ENCODE measurements around the gene ZNF653.
"Not testable (repeated sequence)": the region's sequence is repeated elsewhere in the genome, so short reads cannot be mapped to it uniquely, and the experiment has no call there.

Gene ZNF653

DNA sequence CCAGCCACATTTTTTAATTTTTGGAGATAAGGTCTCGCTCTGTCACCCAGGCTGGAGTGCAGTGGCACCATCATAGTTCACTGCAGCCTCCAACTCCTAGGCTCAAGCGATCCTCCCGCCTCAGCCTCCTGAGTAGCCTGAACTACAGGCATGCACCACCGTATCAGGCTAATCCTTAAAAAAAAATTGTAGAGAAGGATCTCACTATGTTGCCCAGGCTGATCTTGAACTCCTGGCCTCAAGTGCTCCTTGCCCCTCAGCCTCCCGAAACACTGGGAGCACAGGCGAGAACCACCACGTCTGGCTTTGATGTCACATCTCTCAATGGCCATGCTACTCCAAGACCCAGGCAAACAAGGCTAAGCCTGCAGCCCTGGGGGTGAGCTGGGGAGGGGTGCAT is 49.0 kb downstream of the ZNF653 start:
- DNase-seq (ENCODE audit: low spot score), result no peak

DNA sequence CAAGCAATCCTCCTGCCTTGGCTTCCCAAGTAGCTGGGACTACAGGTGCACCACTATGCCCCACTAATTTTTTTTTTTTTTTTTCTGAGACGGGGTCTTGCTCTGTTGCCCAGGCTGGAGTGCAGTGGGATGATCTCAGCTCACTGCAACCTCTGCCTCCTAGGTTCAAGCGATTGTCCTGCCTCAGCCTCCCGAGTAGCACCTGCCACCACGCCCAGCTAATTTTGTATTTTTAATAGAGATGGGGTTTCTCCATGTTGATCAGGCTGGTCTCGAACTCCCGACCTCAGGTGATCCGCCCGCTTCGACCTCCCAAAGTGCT is 50.4 kb downstream of the ZNF653 start:
- DNase-seq (ENCODE audit: low spot score), result not testable (repeated sequence)

DNA sequence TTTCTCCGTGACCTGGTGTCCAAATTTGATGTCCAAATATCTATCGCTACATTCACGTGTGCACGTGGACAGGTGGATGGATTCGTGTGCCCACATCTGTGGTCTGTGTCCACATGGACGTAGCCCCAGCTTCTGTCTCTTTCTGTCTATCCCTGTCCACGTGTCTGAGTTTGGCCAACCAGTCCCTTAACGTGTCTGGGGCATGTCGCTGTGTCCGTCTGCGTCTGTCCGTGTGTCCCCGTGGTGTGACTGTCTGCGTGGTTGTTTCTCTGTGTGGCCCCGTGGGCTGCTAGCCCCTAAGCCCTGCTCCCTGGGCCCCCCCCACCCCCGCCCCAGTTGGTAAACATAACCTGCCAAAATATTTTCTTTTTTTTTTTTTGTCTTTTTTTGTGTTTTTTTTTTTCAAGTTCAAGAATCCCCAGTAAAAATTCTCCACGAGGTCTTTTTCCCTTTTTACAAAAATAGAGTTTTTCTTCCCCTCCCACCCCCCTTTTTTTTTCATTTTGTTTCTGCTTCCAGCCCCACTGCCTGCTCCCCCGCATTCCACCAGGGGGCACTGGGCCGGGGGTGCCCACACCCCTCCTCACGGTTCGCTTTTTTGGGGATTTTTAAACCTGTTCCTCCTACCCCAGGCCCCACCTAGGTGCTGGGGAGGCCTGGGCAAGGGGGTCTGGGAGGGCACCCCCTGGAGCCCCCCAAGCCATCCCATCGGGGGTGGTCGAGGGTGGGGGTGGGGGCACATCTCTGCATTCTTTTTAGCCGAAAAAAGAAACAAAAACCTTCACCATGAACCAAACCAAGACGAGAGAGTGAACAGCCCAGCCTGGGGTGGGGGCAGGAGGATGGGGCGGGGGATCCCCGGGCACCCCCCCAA is 51.9 kb downstream of the ZNF653 start:
- DNase-seq (ENCODE audit: low spot score), result no peak

DNA sequence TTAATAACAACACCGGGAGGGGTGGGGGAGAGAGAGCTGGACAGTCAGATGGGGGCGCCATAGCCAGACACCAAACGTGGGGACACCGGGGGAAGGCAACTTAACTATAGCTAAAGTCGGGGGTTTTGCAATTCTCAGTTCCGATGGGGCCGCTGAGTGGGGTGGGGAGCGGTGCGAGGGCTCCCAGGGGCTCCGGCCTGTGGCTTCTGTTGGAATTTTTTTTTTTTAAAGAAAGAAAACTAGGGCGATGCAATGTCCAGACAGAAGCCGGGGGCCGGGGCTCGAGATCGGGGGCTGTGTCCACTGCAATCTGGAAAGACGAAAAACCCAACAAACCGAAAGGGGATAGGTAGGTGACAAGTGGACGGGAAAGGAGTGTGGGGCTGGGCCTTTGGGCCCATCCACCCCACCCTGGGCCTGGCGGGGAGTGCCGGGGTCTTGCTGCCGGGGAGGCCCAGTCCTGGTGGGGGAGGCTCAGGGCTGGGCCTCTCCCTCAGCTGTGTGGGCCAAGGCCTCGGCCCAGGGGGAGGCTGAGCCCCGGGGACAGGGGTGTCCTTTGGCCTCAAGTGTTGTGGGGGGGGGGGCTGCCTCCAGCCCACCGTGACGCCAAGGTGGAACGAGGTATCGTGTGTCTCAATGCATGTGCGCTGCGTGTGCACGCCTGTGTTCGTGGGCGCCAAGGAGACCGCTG is 52.9 kb downstream of the ZNF653 start:
- DNase-seq (ENCODE audit: low spot score), result no peak

DNA sequence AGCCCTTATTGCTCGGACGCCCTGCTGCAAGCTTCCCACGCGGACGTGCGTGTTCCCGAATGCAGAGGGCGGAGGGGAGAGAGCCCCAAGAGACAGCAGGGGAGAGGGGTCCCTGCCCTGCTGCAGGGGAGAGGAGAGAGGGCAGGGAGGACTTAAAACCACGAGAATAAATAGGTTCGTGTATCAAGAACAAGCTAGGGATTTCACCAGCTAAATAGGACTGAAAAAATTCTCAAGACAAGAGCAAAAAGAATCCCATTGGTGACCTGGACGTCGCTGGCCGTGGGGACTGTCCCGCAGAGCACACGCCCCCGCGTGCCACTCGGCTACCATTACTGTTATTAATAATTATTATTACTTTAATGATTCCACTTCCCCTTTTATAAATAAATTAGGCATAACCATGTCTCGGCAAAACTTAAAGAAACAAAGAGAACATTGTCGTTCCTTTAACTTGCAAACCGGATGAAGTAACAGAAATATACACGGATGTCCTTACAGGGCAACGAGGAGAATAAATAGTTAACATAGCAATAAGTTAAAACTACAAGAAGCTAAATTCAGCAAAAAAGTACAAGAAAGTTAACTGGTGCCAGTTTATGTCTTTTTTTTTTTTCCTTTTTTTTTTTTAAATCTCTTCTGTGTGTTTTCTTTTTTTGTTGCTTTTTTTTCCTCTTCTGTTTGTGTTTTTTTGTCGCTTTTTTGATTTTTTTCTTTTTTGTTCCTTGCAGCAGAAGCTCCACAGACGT is 53.6 kb downstream of the ZNF653 start:
- no peak for DNase-seq (ENCODE audit: low spot score)

DNA sequence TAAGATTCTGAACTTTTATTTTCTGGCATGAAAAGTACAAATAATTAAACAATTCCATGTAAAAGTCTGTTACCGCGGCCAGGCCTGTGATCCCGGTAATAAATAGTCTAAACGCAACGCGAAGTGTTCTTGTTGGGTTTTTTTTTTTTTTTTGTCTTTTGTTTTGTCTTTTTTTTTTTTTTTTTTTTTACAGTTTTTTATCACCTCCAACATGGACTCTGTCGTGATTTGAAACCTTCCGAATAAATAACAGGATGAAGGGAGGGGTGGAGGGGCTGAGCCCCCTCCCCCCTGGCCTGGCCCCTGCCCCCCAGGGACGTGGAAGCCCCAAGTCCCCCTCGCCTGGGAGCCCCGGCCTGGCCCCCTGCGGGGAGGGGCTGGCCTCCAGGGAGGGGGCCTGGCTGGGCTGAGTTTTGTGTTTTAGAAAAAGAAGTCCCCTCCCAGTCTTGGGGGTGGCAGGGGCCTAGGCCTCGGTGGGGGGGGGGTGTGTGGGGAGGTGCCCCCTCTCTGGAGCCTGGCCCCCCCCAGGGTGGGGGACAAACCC is 54.2 kb downstream of the ZNF653 start:
- no peak for DNase-seq (ENCODE audit: low spot score)

DNA sequence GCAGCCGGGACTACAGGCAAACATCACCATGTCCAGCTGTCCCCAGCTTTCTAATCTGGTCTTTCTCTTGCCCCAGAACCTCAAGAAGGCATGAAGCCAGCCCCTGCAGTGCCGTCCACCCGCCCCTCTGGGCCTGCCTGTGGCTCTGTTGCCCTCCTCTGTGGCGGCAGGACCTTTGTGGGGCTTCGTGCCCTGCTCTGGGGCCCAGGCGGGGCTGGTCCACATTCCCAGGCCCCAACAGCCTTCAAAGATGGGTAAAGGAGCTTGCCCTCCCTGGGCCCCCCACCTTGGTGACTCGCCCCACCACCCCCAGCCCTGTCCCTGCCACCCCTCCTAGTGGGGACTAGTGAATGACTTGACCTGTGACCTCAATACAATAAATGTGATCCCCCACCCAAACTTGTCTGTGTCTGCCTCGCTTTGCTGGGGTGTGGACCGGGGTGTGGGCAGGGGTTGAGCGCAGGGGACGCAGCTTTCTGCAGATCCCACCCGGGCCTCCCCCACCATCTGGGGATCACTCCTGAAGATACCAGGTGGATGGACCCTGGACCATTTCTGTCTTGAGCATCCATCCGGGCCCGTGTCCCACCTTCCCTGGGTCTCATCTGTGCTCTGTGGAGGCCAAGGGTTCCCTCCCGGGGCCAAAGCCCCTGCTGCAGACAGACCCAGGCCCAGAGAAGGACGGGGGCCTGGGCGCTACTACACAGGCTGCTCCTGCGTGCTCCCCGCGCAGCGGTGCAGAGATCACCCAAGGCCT is 54.9 kb downstream of the ZNF653 start:
- no peak for DNase-seq (ENCODE audit: low spot score)

DNA sequence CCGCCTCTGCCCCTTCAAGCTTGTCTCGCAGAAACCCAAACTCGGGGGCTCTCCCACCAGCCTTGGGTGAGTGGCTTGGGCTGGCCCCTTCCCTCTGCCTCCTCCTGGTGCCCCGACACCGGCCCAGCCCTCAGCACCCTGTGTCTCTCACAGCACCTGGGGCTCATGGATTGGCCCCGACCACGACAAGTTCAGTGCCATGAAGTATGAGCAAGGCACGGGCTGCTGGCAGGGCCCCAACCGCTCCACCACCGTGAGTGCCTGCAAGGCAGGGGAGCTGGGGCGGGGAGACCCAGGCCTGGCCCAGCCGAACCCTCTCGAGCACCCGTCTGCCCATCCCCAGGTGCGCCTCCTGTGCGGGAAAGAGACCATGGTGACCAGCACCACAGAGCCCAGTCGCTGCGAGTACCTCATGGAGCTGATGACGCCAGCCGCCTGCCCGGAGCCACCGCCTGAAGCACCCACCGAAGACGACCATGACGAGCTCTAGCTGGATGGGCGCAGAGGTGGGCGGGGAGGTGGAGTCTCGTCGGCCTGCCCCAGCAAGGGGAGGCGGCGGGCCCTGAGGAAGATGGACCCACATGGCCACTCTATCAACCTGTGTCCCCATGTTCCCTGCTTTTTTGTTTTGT is 56.6 kb downstream of the ZNF653 start:
- DNase-seq (ENCODE audit: low spot score), result no peak

DNA sequence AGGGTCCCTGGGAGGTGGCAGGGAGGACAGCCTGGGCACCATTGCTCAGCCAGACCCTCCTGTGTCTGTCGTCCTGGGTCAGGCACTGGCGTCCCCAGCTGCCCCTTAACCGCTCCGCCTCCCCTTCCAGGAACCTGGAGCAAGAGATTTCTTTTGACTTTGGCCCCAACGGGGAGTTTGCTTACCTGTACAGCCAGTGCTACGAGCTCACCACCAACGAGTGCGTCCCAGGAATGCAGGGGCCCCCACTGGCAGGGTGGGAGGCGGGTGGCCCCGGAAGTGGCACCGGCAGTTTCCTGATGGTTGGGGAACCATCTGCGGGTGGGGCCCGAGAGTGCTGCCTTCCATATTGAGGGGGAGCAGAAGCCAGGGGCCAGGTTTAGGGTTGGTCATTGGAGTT is 57.2 kb downstream of the ZNF653 start:
- no peak for DNase-seq (ENCODE audit: low spot score)

DNA sequence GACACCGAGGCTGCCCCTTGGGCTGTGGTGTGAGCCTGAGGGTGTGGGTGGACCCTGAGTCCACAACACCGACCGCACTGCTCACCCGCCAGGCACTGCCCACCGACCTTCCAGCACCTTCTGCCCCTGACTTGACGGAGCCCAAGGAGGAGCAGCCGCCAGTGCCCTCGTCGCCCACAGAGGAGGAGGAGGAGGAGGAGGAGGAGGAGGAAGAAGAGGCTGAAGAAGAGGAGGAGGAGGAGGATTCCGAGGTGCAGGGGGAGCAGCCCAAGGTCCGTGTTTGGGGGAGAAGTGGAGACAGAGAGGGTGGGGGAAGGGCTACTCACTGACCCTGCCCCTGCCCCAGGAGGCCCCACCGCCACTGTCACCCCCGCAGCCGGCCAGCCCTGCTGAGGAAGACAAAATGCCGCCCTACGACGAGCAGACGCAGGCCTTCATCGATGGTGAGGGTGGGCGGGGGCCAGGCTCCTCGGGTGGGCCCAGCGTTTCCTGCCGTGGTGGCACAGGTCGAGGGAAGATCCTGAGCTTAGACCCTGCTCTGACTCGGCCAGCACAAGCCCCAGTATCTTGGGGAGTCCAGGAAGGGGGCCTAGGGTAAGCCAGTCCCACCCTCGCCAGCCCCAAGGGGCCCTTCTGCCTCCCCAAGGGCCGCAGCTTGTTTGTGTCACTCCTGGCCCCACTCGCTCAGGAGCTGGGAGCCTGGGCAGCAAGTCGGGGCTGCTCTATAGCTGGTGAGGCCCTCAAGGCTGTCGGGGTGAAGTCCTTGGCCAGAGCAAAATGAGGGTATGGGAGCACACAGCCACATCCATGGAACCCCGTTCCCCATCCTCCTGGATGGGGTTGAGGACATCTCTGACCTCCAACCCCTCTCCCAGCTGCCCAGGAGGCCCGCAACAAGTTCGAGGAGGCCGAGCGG is 58.0 kb downstream of the ZNF653 start:
- DNase-seq (ENCODE audit: low spot score), result no peak

DNA sequence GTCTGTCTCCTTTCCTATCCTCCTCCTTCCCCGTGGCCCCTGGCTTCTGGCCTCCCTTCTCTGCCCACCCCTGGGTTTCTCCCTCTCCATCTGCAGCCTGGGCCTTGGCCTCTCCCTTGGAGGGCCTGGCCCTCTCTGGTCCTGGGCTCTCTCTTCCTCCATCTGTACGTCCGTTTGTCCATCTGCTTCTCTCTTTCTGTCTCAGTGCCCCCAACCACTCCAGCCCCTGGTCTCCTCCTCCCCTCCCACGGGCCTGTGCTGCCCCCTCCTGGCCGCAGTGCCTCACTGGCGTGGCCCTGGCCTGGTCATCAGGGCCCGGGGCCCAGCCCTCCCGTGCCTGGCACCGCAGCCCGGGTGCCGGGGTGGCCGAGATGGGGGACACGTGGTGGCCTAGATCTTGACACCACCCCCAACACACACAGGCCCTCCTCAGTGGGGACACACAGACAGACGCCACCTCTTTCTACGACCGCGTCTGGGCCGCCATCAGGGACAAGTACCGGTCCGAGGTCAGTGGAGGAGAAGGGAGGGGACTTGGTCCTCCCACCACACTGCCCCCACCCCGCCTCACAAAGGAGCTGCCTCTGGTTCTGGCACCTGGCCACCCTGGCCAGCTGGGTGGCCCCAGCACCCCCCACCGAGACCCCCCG is 58.9 kb downstream of the ZNF653 start:
- peak; percentile 80 for DNase-seq (ENCODE audit: low spot score)

DNA sequence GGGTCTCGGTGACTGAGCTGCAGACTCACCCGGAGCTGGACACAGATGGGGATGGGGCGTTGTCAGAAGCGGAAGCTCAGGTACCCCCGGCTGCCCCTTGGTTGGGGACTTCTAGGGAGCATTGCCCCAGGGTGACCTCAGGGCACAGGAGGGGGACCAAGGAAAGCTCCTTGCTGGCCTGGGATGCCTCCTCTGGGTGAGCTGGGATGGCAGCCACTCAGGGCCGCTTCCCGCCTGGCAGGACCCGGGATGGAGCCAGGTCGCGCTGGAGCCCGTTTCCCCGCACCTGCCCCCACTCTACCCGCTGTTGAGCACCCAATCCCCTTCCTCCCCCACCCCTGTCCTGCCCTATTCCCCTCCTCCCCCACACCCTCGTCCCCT is 59.4 kb downstream of the ZNF653 start:
- DNase-seq (ENCODE audit: low spot score), result no peak

DNA sequence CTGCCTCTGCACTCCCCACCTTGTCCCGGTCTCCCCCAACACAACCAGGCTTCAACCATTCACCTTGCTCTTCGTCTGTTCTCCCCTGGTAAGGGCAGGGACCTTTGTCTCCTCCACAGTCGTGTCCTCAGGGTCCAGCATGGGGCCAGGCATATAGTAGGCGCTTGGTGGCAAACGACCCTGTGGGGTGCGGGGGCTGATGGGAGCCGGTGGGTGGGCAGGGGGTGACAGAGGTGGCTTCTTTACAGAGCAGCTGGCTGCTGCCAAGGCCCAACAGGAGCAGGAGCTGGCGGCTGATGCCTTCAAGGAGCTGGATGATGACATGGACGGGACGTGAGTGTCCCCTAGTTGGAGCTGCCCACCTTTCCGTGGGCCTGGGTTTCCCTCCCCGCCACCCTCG is 60.5 kb downstream of the ZNF653 start:
- no peak for DNase-seq (ENCODE audit: low spot score)

DNA sequence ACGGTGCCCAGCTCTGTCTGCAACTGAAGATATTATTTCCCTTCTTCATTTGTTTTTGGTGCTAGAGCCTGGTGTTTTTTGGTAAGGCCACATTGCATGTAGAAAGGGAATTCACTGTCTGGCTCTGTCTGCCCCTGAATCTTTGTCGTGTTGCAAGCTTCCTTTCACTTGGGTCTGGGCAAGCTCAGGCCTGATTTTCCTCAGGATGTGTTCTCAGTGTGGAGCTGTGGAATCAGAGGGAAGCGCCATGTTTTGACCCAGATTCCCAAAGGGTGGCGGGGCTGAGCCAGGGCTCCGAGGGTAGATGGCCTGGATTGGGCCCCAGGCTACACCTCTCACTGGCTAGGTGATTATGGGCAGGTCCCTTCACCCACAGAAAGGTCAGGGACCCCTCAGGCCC is 61.6 kb downstream of the ZNF653 start:
- DNase-seq (ENCODE audit: low spot score), result no peak

DNA sequence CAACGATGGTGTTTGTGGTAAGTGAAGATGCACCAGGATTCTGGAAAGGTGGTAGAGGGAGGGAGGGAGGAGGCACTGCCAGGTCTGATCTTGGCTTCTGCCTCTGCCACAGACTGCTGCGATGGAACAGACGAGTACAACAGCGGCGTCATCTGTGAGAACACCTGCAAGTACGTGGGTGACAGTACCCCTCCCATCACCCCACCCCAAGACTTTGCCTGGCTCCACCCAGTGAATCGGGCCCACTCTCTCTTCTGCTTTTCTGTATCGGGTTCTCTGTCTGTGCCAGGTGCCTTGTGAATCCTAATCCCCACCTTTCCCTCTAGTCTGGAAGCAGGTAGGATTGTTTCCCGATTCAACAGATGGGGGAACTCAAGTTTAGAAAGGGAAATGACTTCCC is 67.7 kb downstream of the ZNF653 start:
- no peak for DNase-seq (ENCODE audit: low spot score)

DNA sequence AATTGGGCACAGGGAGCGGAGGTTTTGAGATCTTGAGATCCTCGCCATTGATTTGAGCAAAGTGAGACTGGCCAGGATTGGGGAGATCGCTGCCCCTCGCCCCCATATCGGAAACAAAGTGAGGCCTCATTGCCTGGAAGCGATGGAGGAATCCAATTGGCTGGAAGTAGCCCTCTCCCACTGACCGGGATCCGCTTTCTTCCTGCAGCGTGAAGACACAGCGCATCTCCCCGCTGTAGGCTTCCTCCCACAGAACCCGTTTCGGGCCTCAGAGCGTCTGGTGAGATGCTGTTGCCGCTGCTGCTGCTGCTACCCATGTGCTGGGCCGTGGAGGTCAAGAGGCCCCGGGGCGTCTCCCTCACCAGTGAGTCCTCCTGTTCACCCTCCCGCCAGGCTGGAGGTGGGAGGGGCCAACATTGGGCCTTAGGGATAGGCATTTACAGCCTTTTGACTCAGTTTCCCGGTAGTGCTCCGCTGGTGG is 69.8 kb downstream of the ZNF653 start:
- no peak for DNase-seq (ENCODE audit: low spot score)

DNA sequence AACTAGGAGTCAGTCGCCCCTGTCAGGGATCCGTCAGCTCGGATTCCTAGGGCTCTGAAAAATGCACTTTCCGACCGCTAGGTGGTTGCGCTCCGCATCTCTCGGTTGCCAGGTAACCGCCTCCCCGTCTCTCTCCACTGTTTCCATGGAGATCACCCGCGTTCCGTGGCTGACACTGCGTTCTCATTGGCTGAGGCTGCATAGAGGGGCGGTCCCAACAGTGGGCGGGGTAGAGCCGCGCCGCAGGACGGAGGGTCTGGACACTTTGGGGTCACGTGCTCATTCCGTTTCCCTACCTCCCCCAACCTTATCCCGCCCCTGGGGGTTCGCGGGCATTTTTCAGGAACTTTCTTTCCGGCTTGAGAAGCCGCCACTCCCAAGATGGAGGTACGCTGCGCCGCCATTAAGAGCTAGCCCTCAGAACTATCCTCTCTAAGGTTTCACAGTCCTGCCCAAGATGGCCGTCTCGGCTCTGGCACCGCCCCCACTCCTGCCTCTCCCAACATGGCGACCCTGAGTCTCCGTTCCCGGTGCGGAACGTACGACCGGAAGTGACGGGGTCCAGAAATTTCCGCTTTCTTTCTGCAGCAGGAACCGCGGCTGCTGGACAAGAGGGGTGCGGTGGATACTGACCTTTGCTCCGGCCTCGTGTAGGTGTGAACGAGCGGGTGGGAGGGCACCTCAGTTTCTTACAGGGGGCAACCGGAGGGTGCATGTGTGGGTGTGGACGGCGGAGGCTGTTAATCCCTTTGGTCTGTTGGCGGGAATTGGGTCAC is 70.4 kb downstream of the ZNF653 start, which contains the start of the genes ODAD3 and PRKCSH:
Gene ODAD3, minus strand, starts transcription at position 65 of the 776 bp plus-strand sequence. CDS start 105 bp downstream, outside the sequence.
Gene PRKCSH, plus strand, starts transcription at position 579 of the 776 bp plus-strand sequence. CDS start 483 bp downstream, outside the sequence.
- peak; percentile 99 for DNase-seq (ENCODE audit: low spot score)

DNA sequence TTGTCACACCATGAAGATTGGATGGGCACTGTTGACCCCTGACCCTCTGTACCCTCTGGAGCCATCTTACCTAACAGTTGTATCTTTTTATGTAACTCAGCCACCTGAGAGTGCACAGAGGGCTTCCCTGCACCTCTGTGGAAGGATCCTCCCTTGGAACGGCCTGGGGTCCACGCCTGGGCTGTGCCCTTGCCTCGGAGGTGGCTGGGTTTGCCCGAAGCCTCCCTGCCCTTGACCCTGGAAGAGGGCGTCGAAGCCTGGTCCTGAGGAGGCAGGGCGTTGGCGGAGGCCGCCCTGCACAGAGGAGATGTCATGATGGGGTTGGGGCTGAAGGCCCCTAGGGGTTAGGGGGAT is 71.0 kb downstream of the ZNF653 start:
- DNase-seq (ENCODE audit: low spot score), result no peak

DNA sequence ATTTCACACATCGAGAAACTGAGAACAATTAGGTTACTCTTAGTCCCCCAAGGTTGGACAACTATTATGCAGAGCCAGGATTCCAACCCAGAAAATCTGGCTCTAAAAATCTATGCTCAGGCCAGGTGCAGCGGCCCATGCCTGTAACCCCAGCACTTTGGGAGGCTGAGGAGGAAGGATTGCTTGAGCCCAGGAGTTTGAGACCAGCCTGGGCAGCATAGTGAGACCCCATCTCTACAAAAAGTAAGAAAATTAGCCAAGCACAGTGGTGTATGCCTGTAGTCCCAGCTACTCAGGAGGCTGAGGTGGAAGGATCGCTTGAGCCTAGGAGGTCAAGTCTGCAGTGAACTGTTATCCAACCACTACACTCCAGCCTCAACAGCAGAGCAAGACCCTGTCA is 72.1 kb downstream of the ZNF653 start:
- DNase-seq (ENCODE audit: low spot score), result not testable (repeated sequence)

Measured in ecto neural progenitor cell (in vitro differentiated cells).